H9 (cell line): ENCODE results near the gene SH3BP5L. TPM values are rescaled to one million over a fixed set of nuclear protein-coding genes. Genes with fewer than 3 reads are reported as not detected.

Experiments
- DNase-seq: peaks from one replicate; pipeline ENCODE4 v3.0.0-alpha.2; 2017
- H2AFZ ChIP-seq: one replicate; pipeline ENCODE4 v1.6.1; 2013; ENCODE audit warnings: mild to moderate bottlenecking, low read length, control low read depth, moderate library complexity
- H2AK5ac ChIP-seq: 2 replicates; pipeline ENCODE4 v1.6.1; 2013; ENCODE audit warnings: low read length, control low read depth, mixed read lengths; ENCODE audit not compliant: insufficient read length
- H2BK120ac ChIP-seq: one replicate; pipeline ENCODE4 v1.6.1; 2013; ENCODE audit warnings: low read depth, mild to moderate bottlenecking, low read length, control low read depth, inconsistent platforms; ENCODE audit not compliant: poor library complexity, severe bottlenecking
- H2BK12ac ChIP-seq: 2 replicates; pipeline ENCODE4 v1.6.1; 2013; ENCODE audit warnings: low read length, control low read depth, mixed read lengths, low read depth; ENCODE audit not compliant: insufficient read length
- H2BK15ac ChIP-seq: 2 replicates; pipeline ENCODE4 v1.6.1; 2013; ENCODE audit warnings: low read depth, low read length, control low read depth
- H2BK20ac ChIP-seq: one replicate; pipeline ENCODE4 v1.6.1; 2013; ENCODE audit warnings: low read depth, mild to moderate bottlenecking, low read length, control low read depth, inconsistent platforms; ENCODE audit not compliant: poor library complexity, severe bottlenecking
- H2BK5ac ChIP-seq: 2 replicates; pipeline ENCODE4 v1.6.1; 2013; ENCODE audit warnings: low read length, control low read depth, mixed read lengths; ENCODE audit not compliant: insufficient read length
- H3K14ac ChIP-seq: 2 replicates; pipeline ENCODE4 v1.6.1; 2013; ENCODE audit warnings: low read length, control low read depth; ENCODE audit not compliant: insufficient read depth
- H3K18ac ChIP-seq: 2 replicates; pipeline ENCODE4 v1.6.1; 2013; ENCODE audit warnings: low read depth, mild to moderate bottlenecking, mixed read lengths, low read length, control low read depth; ENCODE audit not compliant: insufficient read length
- H3K23ac ChIP-seq: 2 replicates; pipeline ENCODE4 v1.6.1; 2013; ENCODE audit warnings: low read length, control low read depth, mixed read lengths, low read depth; ENCODE audit not compliant: insufficient read length
- H3K23me2 ChIP-seq: 2 replicates; pipeline ENCODE4 v1.6.1; 2013; ENCODE audit warnings: low read depth, mild to moderate bottlenecking, mixed read lengths, low read length, control low read depth; ENCODE audit not compliant: insufficient read length, poor library complexity, severe bottlenecking
- H3K27ac ChIP-seq: 2 replicates; pipeline ENCODE4 v1.5.1; 2013; ENCODE audit warnings: low read length, control low read depth, mixed read lengths, low read depth; ENCODE audit not compliant: insufficient read length
- H3K27me3 ChIP-seq: 2 replicates; pipeline ENCODE4 v1.6.1; 2013; ENCODE audit warnings: low read length, control low read depth, inconsistent platforms; ENCODE audit not compliant: insufficient read depth
- H3K4ac ChIP-seq: 2 replicates; pipeline ENCODE4 v1.6.1; 2013; ENCODE audit warnings: low read depth, mild to moderate bottlenecking, control low read depth, inconsistent platforms, low read length, moderate library complexity
- H3K4me1 ChIP-seq: 2 replicates; pipeline ENCODE4 v1.6.1; 2013; ENCODE audit warnings: low read length, control low read depth, inconsistent platforms; ENCODE audit not compliant: insufficient read depth
- H3K4me2 ChIP-seq: 2 replicates; pipeline ENCODE4 v1.6.1; 2013; ENCODE audit warnings: low read length, control low read depth, mixed read lengths; ENCODE audit not compliant: insufficient read length, insufficient read depth
- H3K56ac ChIP-seq: 2 replicates; pipeline ENCODE4 v1.6.1; 2013; ENCODE audit warnings: low read depth, mild to moderate bottlenecking, mixed read lengths, low read length, control low read depth; ENCODE audit not compliant: insufficient read length
- H3K79me1 ChIP-seq: 2 replicates; pipeline ENCODE4 v1.6.1; 2013; ENCODE audit warnings: low read depth, mild to moderate bottlenecking, moderate library complexity, low read length, control low read depth, inconsistent platforms; ENCODE audit not compliant: insufficient read depth, poor library complexity, severe bottlenecking
- H3K79me2 ChIP-seq: 2 replicates; pipeline ENCODE4 v1.6.1; 2013; ENCODE audit warnings: low read length, control low read depth, inconsistent platforms; ENCODE audit not compliant: insufficient read depth
- H3K9ac ChIP-seq: 2 replicates; pipeline ENCODE4 v1.6.1; 2013; ENCODE audit warnings: low read length, control low read depth, mixed read lengths; ENCODE audit not compliant: insufficient read length; ENCODE audit errors: extremely low read depth
- H3K9me3 ChIP-seq: one replicate; pipeline ENCODE4 v1.6.1; 2013; ENCODE audit warnings: low read depth, low read length, inconsistent platforms; ENCODE audit not compliant: control insufficient read depth
- H3T11ph ChIP-seq: one replicate; pipeline ENCODE4 v1.6.1; 2013; ENCODE audit warnings: mild to moderate bottlenecking, low read length, control low read depth, inconsistent platforms
- H4K20me1 ChIP-seq: one replicate; pipeline ENCODE4 v1.6.1; 2013; ENCODE audit not compliant: control insufficient read depth, insufficient read length, insufficient read depth
- H4K5ac ChIP-seq: 2 replicates; pipeline ENCODE4 v1.6.1; 2013; ENCODE audit warnings: low read depth, mild to moderate bottlenecking, mixed read lengths, low read length, control low read depth; ENCODE audit not compliant: insufficient read length
- H4K8ac ChIP-seq: replicated peaks from 2 replicates; pipeline ENCODE4 v1.6.1; 2013; ENCODE audit warnings: low read length, control low read depth, mixed read lengths, low read depth; ENCODE audit not compliant: insufficient read length
- H4K91ac ChIP-seq: 2 replicates; pipeline ENCODE4 v1.6.1; 2013; ENCODE audit warnings: low read depth, mild to moderate bottlenecking, moderate library complexity, mixed read lengths, low read length, control low read depth; ENCODE audit not compliant: insufficient read length
- H3K27ac Mint-ChIP-seq, 3 experiments: 2 replicates in 2 of 3; 3 replicates in 1 of 3; pipeline ENCODE4 v1.8.0; 2020 to 2021; ENCODE audit warnings: mixed read lengths in 3 of 3, mild to moderate bottlenecking in 1 of 3, moderate library complexity in 1 of 3
- H3K27me3 Mint-ChIP-seq: 2 replicates; pipeline ENCODE4 v1.8.0; 2021; ENCODE audit warnings: low read depth, mild to moderate bottlenecking, moderate library complexity, mixed read lengths
- H3K36me3 Mint-ChIP-seq, 3 experiments: 2 replicates in 2 of 3; 3 replicates in 1 of 3; pipeline ENCODE4 v1.8.0; 2020 to 2021; ENCODE audit warnings: low read depth in 3 of 3, mixed read lengths in 3 of 3; ENCODE audit not compliant: insufficient read depth in 1 of 3
- H3K4me1 Mint-ChIP-seq, 2 experiments: 2 replicates each; pipeline ENCODE4 v1.8.0; 2020; ENCODE audit warnings: mixed read lengths in 2 of 2
- H3K4me3 Mint-ChIP-seq, 2 experiments: 2 replicates in 1 of 2; 3 replicates in 1 of 2; pipeline ENCODE4 v1.8.0; 2020 to 2021; ENCODE audit warnings: mild to moderate bottlenecking in 2 of 2, mixed read lengths in 2 of 2, moderate library complexity in 1 of 2
- H3K9me3 Mint-ChIP-seq, 2 experiments: 2 replicates in 1 of 2; 3 replicates in 1 of 2; pipeline ENCODE4 v1.8.0; 2020; ENCODE audit warnings: mild to moderate bottlenecking in 2 of 2, mixed read lengths in 2 of 2, moderate library complexity in 1 of 2
- CTCF ChIP-seq: fragments of 200-600 bp; sonication (generic); conservative IDR thresholded peaks from 3 replicates; pipeline ENCODE4 v1.8.0; 2021; ENCODE audit warnings: antibody characterized with exemption, mild to moderate bottlenecking
- WGBS: extraction: QIAGEN DNeasy Blood & Tissue Kit; methylation state at CpG from one replicate; pipeline ENCODE4 v1.1.7; 2013; ENCODE audit warnings: missing lambda C conversion rate, low lambda C conversion rate, mixed read lengths; ENCODE audit not compliant: insufficient read length; ENCODE audit errors: extremely low coverage; 5-methylcytosine and 5-hydroxymethylcytosine counted together
- total RNA-seq: library from RNA; stranded (reverse); gene quantifications from 2 replicates; pipeline ENCODE4 v1.2.1, GENCODE V29; 2021

SH3BP5L gene
- total RNA-seq, 1 experiment from 2014 or later: 27.6 TPM

DNA sequence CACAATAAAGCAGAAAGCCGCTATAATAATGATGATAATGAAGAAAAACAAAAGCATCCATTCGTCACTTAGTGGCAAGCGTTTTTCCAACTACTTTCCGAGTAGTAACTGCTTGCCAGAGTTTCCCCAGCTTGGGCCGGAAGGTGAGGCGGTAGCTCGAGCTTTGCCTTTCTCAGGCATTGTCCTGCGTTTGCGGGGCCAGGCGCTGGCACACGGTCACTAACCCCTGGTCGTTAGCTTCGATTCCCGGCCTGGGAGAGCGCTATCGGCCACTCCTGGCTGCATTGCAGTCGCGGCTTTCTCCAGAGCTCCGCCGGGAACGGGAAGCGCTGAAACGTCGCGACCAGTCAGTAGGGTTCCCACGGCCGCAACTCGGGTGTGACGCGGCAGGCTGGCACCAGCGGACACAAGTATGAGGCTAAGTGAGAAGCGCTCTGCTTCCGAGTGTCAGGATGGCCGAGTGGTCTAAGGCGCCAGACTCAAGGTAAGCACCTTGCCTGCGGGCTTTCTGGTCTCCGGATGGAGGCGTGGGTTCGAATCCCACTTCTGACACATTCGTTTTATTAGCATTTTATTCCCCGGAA is 47.8 kb upstream of the SH3BP5L start:
- H2BK5ac ChIP-seq: no peak overlapping the region
- H2BK120ac ChIP-seq: no peak overlapping the region
- no CpG with 5 or more reads among the region's 41 CpGs for WGBS
- H4K20me1 ChIP-seq: no peaks in the 10 kb centered on the region
- H3K27ac ChIP-seq: peak overlapping the region; percentile 3
- H2BK12ac ChIP-seq: no peak overlapping the region
- H2BK20ac ChIP-seq: no peak overlapping the region
- peaks cover 9% of the 10 kb centered on the region for H3K27me3 Mint-ChIP-seq
- H3K36me3 Mint-ChIP-seq: no peaks in the 10 kb centered on the region; a peak in 1 of 7 replicates
- TF ChIP-seq CTCF: no peak
- peak overlapping the region; percentile 28; the same call in 1 of the 2 replicates for H3K14ac ChIP-seq
- H3K9ac ChIP-seq: peak overlapping the region; percentile 74
- no peak overlapping the region for H4K91ac ChIP-seq
- H3K23me2 ChIP-seq: no peaks in the 10 kb centered on the region
- no peak overlapping the region for H4K5ac ChIP-seq
- H3K4me1 ChIP-seq: no peaks in the 10 kb centered on the region
- peak overlapping the region; percentile 57 for H3K18ac ChIP-seq
- no peak overlapping the region for H2AFZ ChIP-seq
- no peaks in the 10 kb centered on the region for H3K79me1 ChIP-seq
- no peaks in the 10 kb centered on the region for H3K9me3 ChIP-seq
- H3K27ac Mint-ChIP-seq: peak overlapping the region; percentile 97 to 98 (median 97)
- H3K9me3 Mint-ChIP-seq: peaks cover 2 to 7% of the 10 kb centered on the region in 2 experiments; a peak in 2 of 5 replicates
- H3T11ph ChIP-seq: no peak overlapping the region
- H2AK5ac ChIP-seq: no peak overlapping the region
- H3K4me1 Mint-ChIP-seq: peaks cover 5 to 11% of the 10 kb centered on the region in 2 experiments; a peak in 2 of 4 replicates
- peak overlapping the region; percentile 61 for H3K4me2 ChIP-seq
- no peaks in the 10 kb centered on the region for H3K79me2 ChIP-seq
- H3K4me3 Mint-ChIP-seq: peak overlapping the region; percentile 95 to 97
- DNase-seq: peak; percentile 97
- no peak overlapping the region for H3K56ac ChIP-seq
- no peak overlapping the region for H2BK15ac ChIP-seq
- no peak overlapping the region for H3K4ac ChIP-seq
- H4K8ac ChIP-seq: no peak overlapping the region
- H3K27me3 ChIP-seq: no peaks in the 10 kb centered on the region
- H3K23ac ChIP-seq: no peak overlapping the region
